SK-N-SH (cell line): ENCODE data around the gene JAZF1. TPM values are rescaled to one million over a fixed set of nuclear protein-coding genes. Genes with fewer than 3 reads are reported as not detected.

Source experiments
- CTCF ChIA-PET: fragments of 300-600, 350-600 bp; formaldehyde crosslinking; extraction: SDS; loops from one replicate; lab custom pipeline; 2021; lab: Yijun Ruan, JAX
- POLR2A ChIA-PET: fragments of 350-600 bp; sonication (Branson Sonifier 250); formaldehyde crosslinking; extraction: SDS; loops from one replicate; lab custom pipeline; 2020; ENCODE audit warnings: antibody characterized with exemption, inconsistent platforms; lab: Yijun Ruan, JAX
- DNase-seq: peaks from one replicate; pipeline ENCODE4 v3.0.0; 2012
- H2AFZ ChIP-seq: fragments of 200-600 bp; sonication (generic); 2 replicates; pipeline ENCODE4 v1.8.1; 2016; ENCODE audit warnings: antibody characterized with exemption, mild to moderate bottlenecking, low read depth
- H3F3A ChIP-seq: fragments of 200-600 bp; sonication (generic); replicated peaks from 2 replicates; pipeline ENCODE3; 2016; ENCODE audit warnings: antibody characterized with exemption, mild to moderate bottlenecking; ENCODE audit not compliant: insufficient read depth
- H3K27ac ChIP-seq, 2 experiments: fragments of 200-500 bp in 1 of 2; fragments of 200-600 bp in 1 of 2; sonication (Bioruptor generic) in 1 of 2; sonication (generic), shearing (Covaris generic) in 1 of 2; 2 replicates each; pipeline versions ENCODE4 v1.5.1 to v1.6.1; 2014 to 2016; ENCODE audit warnings: low read depth in 2 of 2, inconsistent platforms in 1 of 2, low read length in 1 of 2, mild to moderate bottlenecking in 1 of 2, mixed read lengths in 1 of 2
- H3K27me3 ChIP-seq: fragments of 200-600 bp; sonication (generic), shearing (Covaris generic); 2 replicates; pipeline ENCODE4 v1.6.1; 2016; ENCODE audit warnings: mixed run types; ENCODE audit not compliant: insufficient read depth
- H3K36me3 ChIP-seq, 2 experiments: fragments of 200-500 bp in 1 of 2; fragments of 200-600 bp in 1 of 2; sonication (Bioruptor generic) in 1 of 2; sonication (generic) in 1 of 2; replicated peaks in 1 of 2; 2 replicates each; pipeline versions ENCODE3 to v1.5.1; 2014 to 2016; ENCODE audit warnings: low read length in 1 of 2, mild to moderate bottlenecking in 1 of 2; ENCODE audit not compliant: insufficient read depth in 2 of 2, control insufficient read depth in 1 of 2
- H3K4me1 ChIP-seq, 2 experiments: fragments of 200-500 bp in 1 of 2; fragments of 200-600 bp in 1 of 2; sonication (Bioruptor generic) in 1 of 2; sonication (generic), shearing (Covaris generic) in 1 of 2; 2 replicates each; pipeline versions ENCODE4 v1.5.1 to v1.6.1; 2014 to 2016; ENCODE audit warnings: low read depth in 1 of 2, low read length in 1 of 2, mixed run types in 1 of 2; ENCODE audit not compliant: insufficient read depth in 2 of 2, control insufficient read depth in 1 of 2
- H3K4me2 ChIP-seq: fragments of 200-600 bp; sonication (generic), shearing (Covaris generic); 2 replicates; pipeline ENCODE4 v1.6.1; 2017; ENCODE audit warnings: mixed run types
- H3K4me3 ChIP-seq, 2 experiments: fragments of 200-500 bp in 1 of 2; fragments of 200-600 bp in 1 of 2; sonication (Bioruptor generic) in 1 of 2; sonication (generic), shearing (Covaris generic) in 1 of 2; 2 replicates each; pipeline versions ENCODE4 v1.5.1 to v1.8.1; 2014 to 2016; ENCODE audit warnings: low read depth in 2 of 2, inconsistent platforms in 1 of 2, low read length in 1 of 2, mild to moderate bottlenecking in 1 of 2, mixed read lengths in 1 of 2, moderate library complexity in 1 of 2
- H3K79me2 ChIP-seq: fragments of 200-600 bp; sonication (generic); 2 replicates; pipeline ENCODE4 v1.8.1; 2017; ENCODE audit warnings: mild to moderate bottlenecking; ENCODE audit not compliant: insufficient read depth
- H3K9ac ChIP-seq: fragments of 200-600 bp; sonication (generic); 2 replicates; pipeline ENCODE4 v1.6.1; 2017; ENCODE audit warnings: mixed run types
- H3K9me2 ChIP-seq: fragments of 200-600 bp; sonication (generic); 2 replicates; pipeline ENCODE4 v1.6.1; 2017; ENCODE audit warnings: mixed run types
- H3K9me3 ChIP-seq: fragments of 200-600 bp; sonication (generic); 2 replicates; pipeline ENCODE4 v1.6.1; 2017; ENCODE audit warnings: mixed run types, mild to moderate bottlenecking, moderate library complexity
- H4K20me1 ChIP-seq: fragments of 200-600 bp; sonication (generic); 2 replicates; pipeline ENCODE4 v1.6.1; 2017; ENCODE audit warnings: mild to moderate bottlenecking, mixed run types; ENCODE audit not compliant: insufficient read depth
- EP300 ChIP-seq, 2 experiments: IDR thresholded peaks; 2 replicates each; pipeline versions ENCODE4 v1.4.0 to v1.6.1; 2012; ENCODE audit warnings: borderline replicate concordance in 1 of 2, low read depth in 1 of 2, low read length in 1 of 2
- EZH2phosphoT487 ChIP-seq: fragments of 200-600 bp; sonication (generic); IDR thresholded peaks from 2 replicates; pipeline ENCODE4 v1.6.1; 2017; ENCODE audit warnings: low read depth, mixed run types, mild to moderate bottlenecking, antibody characterized with exemption, moderate library complexity, borderline replicate concordance
- FOSL2 ChIP-seq: IDR thresholded peaks from 2 replicates; pipeline ENCODE4 v1.4.0; 2012; ENCODE audit warnings: low read depth, mild to moderate bottlenecking, moderate library complexity, borderline replicate concordance
- FOXM1 ChIP-seq: IDR thresholded peaks from 2 replicates; pipeline ENCODE4 v1.4.0; 2012; ENCODE audit warnings: low read depth, mild to moderate bottlenecking
- GABPA ChIP-seq: IDR thresholded peaks from 2 replicates; pipeline ENCODE4 v1.4.0; 2012; ENCODE audit warnings: low read depth, mild to moderate bottlenecking
- GATA2 ChIP-seq: sonication (generic); formaldehyde crosslinking; IDR thresholded peaks from 2 replicates; pipeline ENCODE4 v1.5.0; 2020; ENCODE audit warnings: mild to moderate bottlenecking, missing genetic modification reagents
- JUND ChIP-seq: IDR thresholded peaks from 2 replicates; pipeline ENCODE4 v1.4.0; 2012
- MEF2A ChIP-seq: IDR thresholded peaks from 2 replicates; pipeline ENCODE4 v1.4.0; 2012; ENCODE audit warnings: low read depth, borderline replicate concordance
- MXI1 ChIP-seq: IDR thresholded peaks from 2 replicates; pipeline ENCODE4 v1.6.1; 2012; ENCODE audit warnings: mild to moderate bottlenecking, low read depth, low read length, improper control_type of control experiment
- NFIC ChIP-seq: IDR thresholded peaks from 2 replicates; pipeline ENCODE4 v1.4.0; 2012; ENCODE audit warnings: borderline replicate concordance
- NRF1 ChIP-seq: IDR thresholded peaks from 2 replicates; pipeline ENCODE4 v1.6.1; 2012; ENCODE audit warnings: low read depth, mild to moderate bottlenecking, low read length
- POLR2AphosphoS5 ChIP-seq: IDR thresholded peaks from 2 replicates; pipeline ENCODE4 v1.6.1; 2012; ENCODE audit warnings: low read depth, low read length
- RCOR1 ChIP-seq: fragments of 150-350 bp; IDR thresholded peaks from 2 replicates; pipeline ENCODE4 v1.6.1; 2017; ENCODE audit warnings: antibody characterized with exemption, low read length
- RFX5 ChIP-seq: IDR thresholded peaks from 2 replicates; pipeline ENCODE4 v1.6.1; 2012; ENCODE audit warnings: mild to moderate bottlenecking, improper control_type of control experiment, low read length
- RXRA ChIP-seq: IDR thresholded peaks from 2 replicates; pipeline ENCODE4 v1.4.0; 2012; ENCODE audit warnings: low read depth, mild to moderate bottlenecking, borderline replicate concordance
- SMC3 ChIP-seq: IDR thresholded peaks from 2 replicates; pipeline ENCODE4 v1.6.1; 2012; ENCODE audit warnings: low read depth, low read length, improper control_type of control experiment
- TEAD4 ChIP-seq: IDR thresholded peaks from 2 replicates; pipeline ENCODE4 v1.4.0; 2012; ENCODE audit warnings: mild to moderate bottlenecking, borderline replicate concordance; ENCODE audit not compliant: insufficient read depth
- WGBS: methylation state at CpG from one replicate; pipeline ENCODE4 v1.1.6; 2017; ENCODE audit warnings: low lambda C conversion rate; 5-methylcytosine and 5-hydroxymethylcytosine counted together
- polyA plus RNA-seq, 3 experiments: library from polyadenylated mRNA; depleted of rRNA; stranded (reverse); fragments of >200 nt; gene quantifications; 2 replicates each; pipeline ENCODE4 v1.2.3, GENCODE V29; 2012
- TF ChIP-seq, protein P1 (sequence below): IDR thresholded peaks from 2 replicates; pipeline ENCODE4 v1.4.0; 2012; ENCODE audit warnings: low read depth, borderline replicate concordance
- TF ChIP-seq, protein P2 (sequence below): IDR thresholded peaks from 2 replicates; pipeline ENCODE4; 2012
- TF ChIP-seq, protein P3 (sequence below): fragments of 150-350 bp; IDR thresholded peaks from 2 replicates; pipeline ENCODE4 v1.6.1; 2016; ENCODE audit warnings: mild to moderate bottlenecking, low read depth, low read length
- TF ChIP-seq, protein P4 (sequence below): fragments of 200-600 bp; sonication (generic); IDR thresholded peaks from 2 replicates; pipeline ENCODE4 v1.6.1; 2017; ENCODE audit warnings: antibody characterized with exemption, mild to moderate bottlenecking, moderate library complexity
- TF ChIP-seq, protein P5 (sequence below): fragments of 150-350 bp; IDR thresholded peaks from 2 replicates; pipeline ENCODE4 v1.6.1; 2017; ENCODE audit warnings: antibody characterized with exemption, low read length, low read depth, borderline replicate concordance

The JAZF1 gene
- polyA plus RNA-seq, 1 of the 3 experiments (the other 2 are of a cell fraction): 1.7 TPM

DNA sequence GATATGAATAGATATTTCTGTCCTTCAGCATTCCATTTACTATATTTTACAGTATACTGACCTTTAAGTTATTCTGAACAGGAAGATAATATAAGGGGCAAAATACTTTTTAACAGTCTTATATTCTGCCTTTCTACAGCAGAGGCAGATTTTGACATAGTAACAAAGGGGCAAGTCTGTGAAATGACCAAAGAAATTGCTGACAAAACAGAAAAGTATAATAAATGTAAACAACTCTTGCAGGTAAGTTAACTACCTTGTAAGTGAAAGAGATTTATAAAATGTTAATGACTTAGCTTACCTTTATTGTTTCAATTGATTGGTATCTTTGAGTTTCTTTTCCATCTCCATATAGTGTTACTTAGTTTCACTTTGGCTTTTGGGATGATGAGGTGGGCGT, 384.6 kb downstream of the JAZF1 start:
- WGBS: 98% methylated on average over 1 of the region's 1 CpG
- no peak overlapping the region for H3K4me3 ChIP-seq
- H2AFZ ChIP-seq: no peak overlapping the region
- no peaks in the 10 kb centered on the region; the same call in 1 of the 2 replicates for H3K9me3 ChIP-seq
- POLR2A ChIA-PET: no interaction called here
- H3K79me2 ChIP-seq: peaks cover 3% of the 10 kb centered on the region
- H3K4me1 ChIP-seq: peaks cover 0 to 8% of the 10 kb centered on the region in 2 experiments; a peak in 2 of 4 replicates
- peaks cover 28% of the 10 kb centered on the region for H3F3A ChIP-seq
- no peaks in the 10 kb centered on the region for H3K27me3 ChIP-seq
- H4K20me1 ChIP-seq: no peaks in the 10 kb centered on the region
- H3K9me2 ChIP-seq: no peaks in the 10 kb centered on the region; the same call in 1 of the 2 replicates
- peaks cover 68 to 79% of the 10 kb centered on the region in 2 experiments for H3K36me3 ChIP-seq
- no peak for TF ChIP-seq RFX5
- no peak overlapping the region for H3K9ac ChIP-seq
- H3K4me2 ChIP-seq: no peak overlapping the region
- DNase-seq: no peak
- no peak overlapping the region for H3K27ac ChIP-seq
- CTCF ChIA-PET: no interaction called here

DNA sequence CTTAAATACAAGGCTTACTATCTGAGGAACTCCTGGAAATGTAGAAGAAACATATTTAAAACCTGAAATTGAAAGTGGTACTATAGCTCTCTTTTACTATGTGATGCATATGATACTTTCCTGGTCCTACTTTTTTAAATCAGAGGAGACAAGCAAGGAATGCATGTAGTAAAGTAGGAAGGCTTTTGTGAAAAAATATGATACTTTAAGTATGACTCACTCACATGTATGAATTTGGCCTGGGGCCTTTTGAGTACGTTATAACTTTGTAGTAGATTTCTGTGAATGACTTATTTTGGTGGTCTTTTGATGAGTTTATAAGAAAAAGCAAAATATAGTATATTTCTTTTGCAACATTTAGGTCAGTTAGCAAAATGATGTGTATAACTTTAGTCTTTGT, 386.8 kb downstream of the JAZF1 start:
- Histone ChIP-seq H3F3A (peaks cover 21% of the 10 kb centered on the region), H3K4me3 (no peak overlapping the region), H2AFZ (no peak overlapping the region), H3K79me2 (peaks cover 3% of the 10 kb centered on the region), H3K4me1 (peaks cover 0 to 8% of the 10 kb centered on the region in 2 experiments; a peak in 2 of 4 replicates), H3K27me3 (no peaks in the 10 kb centered on the region), H3K9me3 (no peaks in the 10 kb centered on the region), H3K36me3 (peaks cover 74 to 86% of the 10 kb centered on the region in 2 experiments), H3K9me2 (no peaks in the 10 kb centered on the region), H3K4me2 (peak overlapping the region; percentile 23; the same call in 1 of the 2 replicates), H3K9ac (no peak overlapping the region), H3K27ac (peak overlapping the region in 1 of 2 experiments; percentile 45; a peak in 2 of 4 replicates), H4K20me1 (no peaks in the 10 kb centered on the region)
- POLR2A ChIA-PET: no interaction called here
- DNase-seq: no peak
- WGBS: 15% methylated on average over 1 of the region's 1 CpG
- CTCF ChIA-PET: no interaction called here
- TF ChIP-seq NRF1 (no peak), MXI1 (no peak), MEF2A (no peak), SMC3 (no peak), FOXM1 (no peak), RCOR1 (no peak), TEAD4 (no peak), POLR2AphosphoS5 (no peak), EP300 (IDR thresholded peaks at IDR 0.05; ENCODE audit: borderline replicate concordance in 1 of 2, low read depth in 1 of 2, low read length in 1 of 2) (no peak), FOSL2 (peak; percentile 73), RXRA (no peak), EZH2phosphoT487 (no peak), JUND (peak; percentile 60), GABPA (no peak), NFIC (no peak), RFX5 (no peak), GATA2 (CRISPR knock-in tag) (no peak)
- TF ChIP-seq, protein P1, sequence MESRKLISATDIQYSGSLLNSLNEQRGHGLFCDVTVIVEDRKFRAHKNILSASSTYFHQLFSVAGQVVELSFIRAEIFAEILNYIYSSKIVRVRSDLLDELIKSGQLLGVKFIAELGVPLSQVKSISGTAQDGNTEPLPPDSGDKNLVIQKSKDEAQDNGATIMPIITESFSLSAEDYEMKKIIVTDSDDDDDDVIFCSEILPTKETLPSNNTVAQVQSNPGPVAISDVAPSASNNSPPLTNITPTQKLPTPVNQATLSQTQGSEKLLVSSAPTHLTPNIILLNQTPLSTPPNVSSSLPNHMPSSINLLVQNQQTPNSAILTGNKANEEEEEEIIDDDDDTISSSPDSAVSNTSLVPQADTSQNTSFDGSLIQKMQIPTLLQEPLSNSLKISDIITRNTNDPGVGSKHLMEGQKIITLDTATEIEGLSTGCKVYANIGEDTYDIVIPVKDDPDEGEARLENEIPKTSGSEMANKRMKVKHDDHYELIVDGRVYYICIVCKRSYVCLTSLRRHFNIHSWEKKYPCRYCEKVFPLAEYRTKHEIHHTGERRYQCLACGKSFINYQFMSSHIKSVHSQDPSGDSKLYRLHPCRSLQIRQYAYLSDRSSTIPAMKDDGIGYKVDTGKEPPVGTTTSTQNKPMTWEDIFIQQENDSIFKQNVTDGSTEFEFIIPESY: no peak
- TF ChIP-seq, protein P2, sequence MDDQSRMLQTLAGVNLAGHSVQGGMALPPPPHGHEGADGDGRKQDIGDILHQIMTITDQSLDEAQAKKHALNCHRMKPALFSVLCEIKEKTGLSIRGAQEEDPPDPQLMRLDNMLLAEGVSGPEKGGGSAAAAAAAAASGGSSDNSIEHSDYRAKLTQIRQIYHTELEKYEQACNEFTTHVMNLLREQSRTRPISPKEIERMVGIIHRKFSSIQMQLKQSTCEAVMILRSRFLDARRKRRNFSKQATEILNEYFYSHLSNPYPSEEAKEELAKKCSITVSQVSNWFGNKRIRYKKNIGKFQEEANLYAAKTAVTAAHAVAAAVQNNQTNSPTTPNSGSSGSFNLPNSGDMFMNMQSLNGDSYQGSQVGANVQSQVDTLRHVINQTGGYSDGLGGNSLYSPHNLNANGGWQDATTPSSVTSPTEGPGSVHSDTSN: peak; percentile 27; the same call in 1 of the 2 replicates
- TF ChIP-seq, protein P3, sequence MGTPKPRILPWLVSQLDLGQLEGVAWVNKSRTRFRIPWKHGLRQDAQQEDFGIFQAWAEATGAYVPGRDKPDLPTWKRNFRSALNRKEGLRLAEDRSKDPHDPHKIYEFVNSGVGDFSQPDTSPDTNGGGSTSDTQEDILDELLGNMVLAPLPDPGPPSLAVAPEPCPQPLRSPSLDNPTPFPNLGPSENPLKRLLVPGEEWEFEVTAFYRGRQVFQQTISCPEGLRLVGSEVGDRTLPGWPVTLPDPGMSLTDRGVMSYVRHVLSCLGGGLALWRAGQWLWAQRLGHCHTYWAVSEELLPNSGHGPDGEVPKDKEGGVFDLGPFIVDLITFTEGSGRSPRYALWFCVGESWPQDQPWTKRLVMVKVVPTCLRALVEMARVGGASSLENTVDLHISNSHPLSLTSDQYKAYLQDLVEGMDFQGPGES: no peak
- TF ChIP-seq, protein P4, sequence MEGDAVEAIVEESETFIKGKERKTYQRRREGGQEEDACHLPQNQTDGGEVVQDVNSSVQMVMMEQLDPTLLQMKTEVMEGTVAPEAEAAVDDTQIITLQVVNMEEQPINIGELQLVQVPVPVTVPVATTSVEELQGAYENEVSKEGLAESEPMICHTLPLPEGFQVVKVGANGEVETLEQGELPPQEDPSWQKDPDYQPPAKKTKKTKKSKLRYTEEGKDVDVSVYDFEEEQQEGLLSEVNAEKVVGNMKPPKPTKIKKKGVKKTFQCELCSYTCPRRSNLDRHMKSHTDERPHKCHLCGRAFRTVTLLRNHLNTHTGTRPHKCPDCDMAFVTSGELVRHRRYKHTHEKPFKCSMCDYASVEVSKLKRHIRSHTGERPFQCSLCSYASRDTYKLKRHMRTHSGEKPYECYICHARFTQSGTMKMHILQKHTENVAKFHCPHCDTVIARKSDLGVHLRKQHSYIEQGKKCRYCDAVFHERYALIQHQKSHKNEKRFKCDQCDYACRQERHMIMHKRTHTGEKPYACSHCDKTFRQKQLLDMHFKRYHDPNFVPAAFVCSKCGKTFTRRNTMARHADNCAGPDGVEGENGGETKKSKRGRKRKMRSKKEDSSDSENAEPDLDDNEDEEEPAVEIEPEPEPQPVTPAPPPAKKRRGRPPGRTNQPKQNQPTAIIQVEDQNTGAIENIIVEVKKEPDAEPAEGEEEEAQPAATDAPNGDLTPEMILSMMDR: no peak
- TF ChIP-seq, protein P5, sequence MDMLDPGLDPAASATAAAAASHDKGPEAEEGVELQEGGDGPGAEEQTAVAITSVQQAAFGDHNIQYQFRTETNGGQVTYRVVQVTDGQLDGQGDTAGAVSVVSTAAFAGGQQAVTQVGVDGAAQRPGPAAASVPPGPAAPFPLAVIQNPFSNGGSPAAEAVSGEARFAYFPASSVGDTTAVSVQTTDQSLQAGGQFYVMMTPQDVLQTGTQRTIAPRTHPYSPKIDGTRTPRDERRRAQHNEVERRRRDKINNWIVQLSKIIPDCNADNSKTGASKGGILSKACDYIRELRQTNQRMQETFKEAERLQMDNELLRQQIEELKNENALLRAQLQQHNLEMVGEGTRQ: no peak
